ENCODE results near the gene KRT76.

DNA sequence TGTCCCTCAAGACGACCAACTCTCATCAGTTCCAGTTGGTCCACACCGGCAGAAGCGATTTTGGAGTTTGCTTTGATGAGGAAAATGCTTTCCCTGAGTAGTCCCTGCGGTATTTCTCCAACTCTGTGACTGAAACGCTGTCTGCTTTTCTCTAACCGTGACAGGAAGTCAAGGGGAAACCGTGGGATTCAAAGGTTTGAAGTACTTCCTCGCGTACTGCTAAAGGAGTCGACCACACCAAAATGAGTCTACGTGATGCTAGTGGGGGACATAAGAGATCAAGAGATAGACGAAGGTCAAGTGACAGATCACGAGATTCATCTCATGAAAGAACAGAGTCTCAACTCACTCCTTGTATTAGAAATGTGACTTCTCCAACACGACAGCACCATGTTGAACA, 28.6 kb downstream of the KRT76 start:
- TF ChIP-seq, protein P1, sequence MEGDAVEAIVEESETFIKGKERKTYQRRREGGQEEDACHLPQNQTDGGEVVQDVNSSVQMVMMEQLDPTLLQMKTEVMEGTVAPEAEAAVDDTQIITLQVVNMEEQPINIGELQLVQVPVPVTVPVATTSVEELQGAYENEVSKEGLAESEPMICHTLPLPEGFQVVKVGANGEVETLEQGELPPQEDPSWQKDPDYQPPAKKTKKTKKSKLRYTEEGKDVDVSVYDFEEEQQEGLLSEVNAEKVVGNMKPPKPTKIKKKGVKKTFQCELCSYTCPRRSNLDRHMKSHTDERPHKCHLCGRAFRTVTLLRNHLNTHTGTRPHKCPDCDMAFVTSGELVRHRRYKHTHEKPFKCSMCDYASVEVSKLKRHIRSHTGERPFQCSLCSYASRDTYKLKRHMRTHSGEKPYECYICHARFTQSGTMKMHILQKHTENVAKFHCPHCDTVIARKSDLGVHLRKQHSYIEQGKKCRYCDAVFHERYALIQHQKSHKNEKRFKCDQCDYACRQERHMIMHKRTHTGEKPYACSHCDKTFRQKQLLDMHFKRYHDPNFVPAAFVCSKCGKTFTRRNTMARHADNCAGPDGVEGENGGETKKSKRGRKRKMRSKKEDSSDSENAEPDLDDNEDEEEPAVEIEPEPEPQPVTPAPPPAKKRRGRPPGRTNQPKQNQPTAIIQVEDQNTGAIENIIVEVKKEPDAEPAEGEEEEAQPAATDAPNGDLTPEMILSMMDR (IDR thresholded peaks at IDR 0.05 in 8 of 11, conservative IDR thresholded peaks at IDR 0.05 in 3 of 11) = no peak
- no peak for TF ChIP-seq POLR2A (IDR thresholded peaks at IDR 0.05)

Data from spleen (tissue), 7 donors.